HG03432 (cell line): ENCODE data around the gene ADGRF3.
"Not testable (repeated sequence)": the region's sequence is repeated elsewhere in the genome, so short reads cannot be mapped to it uniquely, and the experiment has no call there.

Experiments
- ATAC-seq: cut with Tn5 transposase; IDR thresholded peaks from one replicate; pipeline ENCODE4 v1.9.1; 2021; ENCODE audit warnings: mild to moderate bottlenecking, moderate library complexity; ENCODE audit not compliant: unreplicated experiment

The ADGRF3 gene, protein sequence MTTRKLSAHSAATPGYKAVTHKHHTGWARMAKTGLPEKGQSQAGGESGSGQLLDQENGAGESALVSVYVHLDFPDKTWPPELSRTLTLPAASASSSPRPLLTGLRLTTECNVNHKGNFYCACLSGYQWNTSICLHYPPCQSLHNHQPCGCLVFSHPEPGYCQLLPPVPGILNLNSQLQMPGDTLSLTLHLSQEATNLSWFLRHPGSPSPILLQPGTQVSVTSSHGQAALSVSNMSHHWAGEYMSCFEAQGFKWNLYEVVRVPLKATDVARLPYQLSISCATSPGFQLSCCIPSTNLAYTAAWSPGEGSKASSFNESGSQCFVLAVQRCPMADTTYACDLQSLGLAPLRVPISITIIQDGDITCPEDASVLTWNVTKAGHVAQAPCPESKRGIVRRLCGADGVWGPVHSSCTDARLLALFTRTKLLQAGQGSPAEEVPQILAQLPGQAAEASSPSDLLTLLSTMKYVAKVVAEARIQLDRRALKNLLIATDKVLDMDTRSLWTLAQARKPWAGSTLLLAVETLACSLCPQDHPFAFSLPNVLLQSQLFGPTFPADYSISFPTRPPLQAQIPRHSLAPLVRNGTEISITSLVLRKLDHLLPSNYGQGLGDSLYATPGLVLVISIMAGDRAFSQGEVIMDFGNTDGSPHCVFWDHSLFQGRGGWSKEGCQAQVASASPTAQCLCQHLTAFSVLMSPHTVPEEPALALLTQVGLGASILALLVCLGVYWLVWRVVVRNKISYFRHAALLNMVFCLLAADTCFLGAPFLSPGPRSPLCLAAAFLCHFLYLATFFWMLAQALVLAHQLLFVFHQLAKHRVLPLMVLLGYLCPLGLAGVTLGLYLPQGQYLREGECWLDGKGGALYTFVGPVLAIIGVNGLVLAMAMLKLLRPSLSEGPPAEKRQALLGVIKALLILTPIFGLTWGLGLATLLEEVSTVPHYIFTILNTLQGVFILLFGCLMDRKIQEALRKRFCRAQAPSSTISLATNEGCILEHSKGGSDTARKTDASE

DNA sequence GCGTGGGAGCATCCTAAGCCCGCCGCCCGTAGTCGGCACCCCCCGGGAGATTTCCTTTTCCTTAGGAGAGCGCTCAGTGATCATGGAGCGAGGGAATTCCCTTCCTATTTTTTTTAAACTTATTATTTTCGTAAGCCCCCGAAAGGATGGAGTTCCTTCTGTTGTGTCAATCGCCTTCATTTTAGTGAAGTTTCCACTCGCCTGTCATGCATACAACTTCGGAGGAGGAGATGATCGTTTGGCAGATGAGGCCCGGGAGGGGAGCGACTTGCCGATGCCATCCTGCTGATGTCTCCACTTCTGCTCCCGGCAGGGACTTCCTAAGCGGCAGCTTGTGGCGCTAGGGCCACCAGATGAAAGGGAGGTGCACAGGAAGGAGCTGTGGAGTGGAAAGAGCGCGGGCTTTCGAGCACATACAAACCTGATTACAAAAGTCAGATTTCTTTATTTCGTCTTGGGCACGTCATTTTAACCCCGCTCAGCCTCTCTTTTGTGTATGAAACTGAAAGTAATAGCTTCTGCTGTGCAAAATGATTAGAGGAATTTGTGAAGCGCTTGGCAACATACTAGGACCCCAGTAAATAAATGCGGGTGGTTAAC, at the start of gene ADGRF3:
Gene ADGRF3, minus strand, starts transcription at position 336 of the 600 bp plus-strand sequence. CDS start 555 bp downstream, outside the sequence.
- ATAC-seq, result peak; percentile 17

DNA sequence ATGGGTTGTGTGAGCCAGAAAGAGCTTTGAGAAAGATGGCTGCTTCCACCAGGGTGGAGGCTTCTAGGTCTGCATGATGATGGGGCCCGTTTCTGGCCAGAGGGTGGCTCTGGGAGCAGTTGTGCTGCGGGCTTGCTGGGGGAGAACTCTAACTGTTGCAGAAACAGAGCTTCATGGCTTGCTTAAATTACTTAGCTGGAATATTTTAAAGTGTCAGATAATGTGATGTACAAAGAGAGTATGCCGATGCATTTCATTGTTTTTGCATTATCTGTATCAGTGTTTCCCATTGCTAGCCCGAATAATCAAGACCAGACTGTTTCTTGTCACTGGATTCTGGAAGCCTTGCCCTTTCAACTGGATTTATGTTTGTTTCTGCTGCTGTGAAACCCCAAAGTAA, 48.8 kb upstream of the ADGRF3 start:
- ATAC-seq, result no peak

DNA sequence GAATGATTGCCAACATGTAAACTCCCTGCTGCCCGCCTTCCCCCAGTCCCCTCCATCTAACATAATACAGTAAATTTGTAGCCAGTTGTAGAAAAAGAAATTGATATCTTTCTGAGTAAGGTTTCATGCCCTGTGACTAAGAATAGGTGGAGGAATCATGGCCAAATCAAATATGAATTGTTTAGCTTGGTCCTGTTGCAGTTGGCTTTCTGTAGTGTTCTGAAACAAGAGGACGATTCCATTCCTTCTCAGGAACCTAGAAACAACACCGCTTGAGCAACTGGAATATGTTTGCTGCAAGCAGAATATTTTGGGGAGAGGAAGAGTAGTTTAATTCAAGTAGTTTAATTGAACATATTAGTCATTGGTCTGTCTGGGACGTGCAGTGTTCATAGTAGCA, 48.1 kb upstream of the ADGRF3 start:
- ATAC-seq, result no peak

DNA sequence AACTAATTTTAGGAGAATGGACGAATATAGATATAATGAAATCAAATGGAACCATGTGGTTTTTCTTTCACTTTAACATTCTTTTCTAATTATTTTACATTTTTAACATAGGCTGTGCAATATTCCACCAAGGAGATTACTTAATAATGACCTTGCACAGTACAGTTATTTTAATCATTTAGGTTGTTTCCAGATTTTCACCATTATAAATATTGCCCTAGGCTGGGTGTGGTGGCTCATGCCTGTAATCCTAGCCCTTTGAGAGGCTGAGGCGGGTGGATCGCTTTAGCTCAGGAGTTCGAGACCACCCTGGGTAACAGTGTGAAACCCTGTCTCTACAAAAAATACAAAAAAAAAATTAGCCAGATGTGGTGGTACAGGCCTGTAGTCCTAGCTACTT, 40.6 kb upstream of the ADGRF3 start:
- ATAC-seq, result no peak

DNA sequence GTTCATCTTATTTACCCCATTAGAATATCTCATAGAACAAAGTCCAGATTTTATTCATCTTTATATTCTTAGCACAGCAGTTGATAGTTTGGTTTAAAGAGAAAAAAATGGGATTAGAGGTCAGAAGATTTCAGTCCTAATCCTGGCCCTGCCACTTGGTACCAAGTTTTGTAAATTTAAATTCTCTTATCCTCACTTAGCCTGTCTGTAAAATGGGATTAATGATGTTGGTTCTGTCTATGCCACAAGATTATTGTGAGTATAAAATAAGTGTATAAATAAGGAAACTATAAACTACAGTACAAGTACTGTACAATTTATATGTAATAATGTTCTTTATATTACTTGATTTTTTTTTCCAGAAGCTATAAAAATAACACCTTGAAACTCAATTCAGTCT, 38.0 kb upstream of the ADGRF3 start:
- no peak for ATAC-seq

DNA sequence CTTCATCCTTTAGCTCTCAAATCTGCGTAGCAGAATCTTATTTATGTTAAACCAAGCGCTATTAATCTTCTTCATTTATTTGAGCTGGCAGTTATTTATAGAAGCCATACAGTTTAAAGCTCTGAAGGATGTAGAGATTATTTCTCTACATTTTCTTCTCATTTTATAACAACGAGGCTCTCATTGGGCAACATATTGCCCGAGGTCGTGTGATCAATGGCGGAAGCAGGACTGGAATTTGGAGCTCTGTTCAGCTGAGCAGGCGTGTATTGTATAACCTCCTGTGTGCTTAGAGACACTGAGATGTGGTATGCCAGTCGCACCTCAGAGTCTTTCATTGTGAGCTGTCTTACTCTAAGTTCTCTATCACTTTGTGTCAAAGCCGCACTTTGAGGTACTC, 37.6 kb upstream of the ADGRF3 start:
- no peak for ATAC-seq

DNA sequence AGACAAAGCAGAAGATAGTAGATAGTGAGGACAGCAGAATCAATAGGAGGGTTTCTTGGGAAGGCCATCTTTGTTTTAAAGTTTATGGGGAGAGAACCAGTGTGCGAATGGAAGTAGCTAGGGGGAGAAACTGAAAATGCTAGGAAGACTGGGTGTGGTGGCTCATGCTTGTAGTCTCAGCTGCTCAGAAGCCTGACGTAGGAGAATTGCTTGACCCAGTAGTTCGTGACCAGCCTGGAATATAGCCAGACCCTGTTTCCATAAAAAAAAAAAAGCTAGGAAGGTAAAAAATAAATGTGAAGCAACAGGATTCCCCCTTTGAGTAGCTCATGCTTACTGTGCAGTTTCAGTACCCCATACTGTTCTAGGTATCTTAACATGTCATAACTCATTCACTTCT, 36.0 kb upstream of the ADGRF3 start:
- ATAC-seq, result no peak

DNA sequence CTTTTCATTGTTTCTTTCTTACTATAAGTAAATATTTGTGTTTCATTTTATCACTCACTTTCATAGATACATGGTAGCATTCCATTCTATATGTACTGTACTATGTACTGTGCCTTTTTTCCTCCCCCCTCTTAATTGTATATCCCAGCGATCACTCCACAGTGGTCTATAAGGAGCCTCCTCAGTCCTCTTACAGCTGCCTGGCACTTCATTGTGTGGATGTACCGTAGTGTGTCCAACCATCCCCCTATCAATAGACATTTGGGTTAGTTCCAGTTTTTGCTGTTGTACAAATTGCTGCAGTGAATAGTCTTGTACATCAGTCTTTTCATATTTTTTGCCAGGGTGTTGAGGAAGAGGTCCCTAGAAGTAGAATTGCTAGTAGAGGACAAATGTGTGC, 33.7 kb upstream of the ADGRF3 start:
- ATAC-seq, result no peak

DNA sequence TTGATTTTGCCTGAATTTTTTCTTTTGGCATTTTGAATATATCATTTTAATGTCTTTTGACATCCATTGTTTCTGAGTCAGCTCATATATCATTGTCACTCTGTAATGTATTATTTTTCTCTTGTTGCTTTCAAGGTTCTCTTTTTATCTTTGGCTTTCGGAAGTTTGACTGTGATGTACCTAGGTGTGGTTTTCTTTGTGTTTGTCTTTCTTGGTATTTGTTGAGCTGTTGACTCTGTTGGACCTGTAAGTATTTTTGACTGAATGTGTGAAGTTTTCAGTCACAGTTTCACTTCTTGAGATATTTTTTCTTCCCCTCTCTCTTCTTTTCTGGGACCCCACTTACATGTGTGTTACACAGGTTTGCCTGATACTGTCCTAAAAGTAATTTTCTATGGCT, 30.2 kb upstream of the ADGRF3 start:
- ATAC-seq, result no peak

DNA sequence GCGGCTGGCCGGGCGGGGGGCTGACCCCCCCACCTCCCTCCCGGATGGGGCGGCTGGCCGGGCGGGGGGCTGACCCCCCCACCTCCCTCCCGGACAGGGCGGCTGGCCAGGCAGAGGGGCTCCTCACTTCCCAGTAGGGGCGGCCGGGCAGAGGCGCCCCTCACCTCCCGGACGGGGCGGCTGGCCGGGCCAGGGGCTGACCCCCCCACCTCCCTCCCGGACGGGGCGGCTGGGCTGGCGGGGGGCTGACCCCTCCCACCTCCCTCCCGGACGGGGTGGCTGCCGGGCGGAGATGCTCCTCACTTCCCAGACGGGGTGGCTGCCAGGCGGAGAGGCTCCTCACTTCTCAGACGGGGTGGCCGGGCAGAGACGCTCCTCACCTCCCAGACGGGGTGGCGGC, 24.3 kb upstream of the ADGRF3 start:
- ATAC-seq, result not testable (repeated sequence)

DNA sequence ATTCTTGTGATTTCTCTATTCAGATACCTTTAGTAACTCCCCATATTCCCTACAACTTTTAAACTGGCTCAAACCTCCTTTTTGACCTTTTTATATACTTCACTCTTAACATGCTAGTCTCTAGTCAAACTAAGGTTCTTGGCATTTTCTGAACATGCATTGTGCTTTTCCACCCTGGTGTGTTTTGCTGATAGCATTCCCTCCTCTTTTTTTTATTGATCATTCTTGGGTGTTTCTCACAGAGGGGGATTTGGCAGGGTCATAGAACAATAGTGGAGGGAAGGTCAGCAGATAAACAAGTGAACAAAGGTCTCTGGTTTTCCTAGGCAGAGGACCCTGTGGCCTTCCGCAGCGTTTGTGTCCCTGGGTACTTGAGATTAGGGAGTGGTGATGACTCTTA, 23.1 kb upstream of the ADGRF3 start:
- not testable (repeated sequence) for ATAC-seq

DNA sequence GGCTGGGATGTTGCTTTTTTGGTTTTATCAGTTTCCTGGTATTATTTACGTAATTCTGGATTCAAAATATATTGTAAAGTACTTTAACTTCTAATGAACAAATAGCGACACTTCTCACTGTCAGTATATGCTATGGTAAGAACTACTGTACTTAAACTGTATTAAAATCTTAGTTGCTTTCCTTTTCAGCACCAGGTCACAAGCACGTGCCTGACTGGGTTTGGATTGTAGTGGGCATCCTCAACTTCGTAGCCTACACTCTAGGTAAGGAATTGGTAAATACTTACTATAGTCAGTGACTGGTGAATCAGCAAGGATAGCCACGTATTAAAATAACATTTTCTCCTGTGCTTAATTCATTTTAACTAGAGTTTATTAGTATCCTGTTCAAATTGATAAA, 20.4 kb upstream of the ADGRF3 start:
- no peak for ATAC-seq

DNA sequence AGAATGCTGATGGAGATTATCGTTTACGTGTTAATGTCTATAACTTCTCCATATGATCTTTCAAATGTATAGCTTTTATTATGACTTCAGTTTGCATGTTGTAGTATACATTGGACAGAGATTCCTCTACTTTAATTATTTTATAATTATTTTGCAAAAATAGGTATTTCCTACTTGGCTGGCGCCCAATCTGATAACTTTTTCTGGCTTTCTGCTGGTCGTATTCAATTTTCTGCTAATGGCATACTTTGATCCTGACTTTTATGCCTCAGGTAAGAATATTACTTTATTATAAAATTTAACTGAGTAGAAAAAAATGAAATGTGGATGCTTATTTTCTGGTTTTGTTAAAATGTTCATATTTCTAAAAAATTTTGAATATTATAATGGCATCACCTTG, 18.1 kb upstream of the ADGRF3 start:
- ATAC-seq, result no peak

DNA sequence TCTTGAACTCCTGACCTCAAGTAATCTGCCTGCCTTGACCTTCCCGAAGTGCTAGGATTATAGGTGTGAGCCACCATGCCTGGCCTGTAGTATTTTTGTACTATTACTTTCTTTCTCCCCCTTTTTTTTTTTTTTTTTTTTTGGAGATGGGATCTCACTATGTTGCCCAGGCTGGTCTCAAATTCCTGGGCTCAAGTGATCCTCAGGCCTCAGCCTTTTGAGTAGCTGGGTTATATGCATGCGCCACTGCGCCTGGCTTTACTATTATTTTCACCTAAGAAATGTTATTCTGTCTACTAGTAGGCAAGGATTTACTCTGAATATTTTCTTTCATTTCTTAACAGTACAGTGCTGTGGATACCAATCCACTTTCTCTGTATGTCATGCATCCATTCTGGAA, 17.4 kb upstream of the ADGRF3 start:
- no peak for ATAC-seq

DNA sequence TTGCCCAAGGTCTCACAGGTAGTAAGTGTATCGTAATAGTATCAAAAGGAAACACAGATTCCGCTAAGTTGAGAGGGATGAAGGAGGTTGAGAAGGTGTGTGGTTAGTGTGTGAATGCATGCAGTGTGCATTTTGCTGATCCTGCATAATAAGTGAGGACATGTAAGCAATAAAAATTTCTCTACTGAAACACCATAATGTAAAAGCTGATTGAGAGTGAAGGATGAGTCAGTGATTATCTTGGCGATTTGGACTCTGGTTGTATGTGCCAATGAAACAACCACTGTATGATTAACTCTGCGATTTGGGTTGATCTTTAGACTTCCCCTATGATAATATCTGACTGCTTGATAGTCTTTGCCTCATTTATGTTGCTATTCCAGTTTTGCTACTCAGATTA, 16.7 kb upstream of the ADGRF3 start:
- ATAC-seq, result no peak

DNA sequence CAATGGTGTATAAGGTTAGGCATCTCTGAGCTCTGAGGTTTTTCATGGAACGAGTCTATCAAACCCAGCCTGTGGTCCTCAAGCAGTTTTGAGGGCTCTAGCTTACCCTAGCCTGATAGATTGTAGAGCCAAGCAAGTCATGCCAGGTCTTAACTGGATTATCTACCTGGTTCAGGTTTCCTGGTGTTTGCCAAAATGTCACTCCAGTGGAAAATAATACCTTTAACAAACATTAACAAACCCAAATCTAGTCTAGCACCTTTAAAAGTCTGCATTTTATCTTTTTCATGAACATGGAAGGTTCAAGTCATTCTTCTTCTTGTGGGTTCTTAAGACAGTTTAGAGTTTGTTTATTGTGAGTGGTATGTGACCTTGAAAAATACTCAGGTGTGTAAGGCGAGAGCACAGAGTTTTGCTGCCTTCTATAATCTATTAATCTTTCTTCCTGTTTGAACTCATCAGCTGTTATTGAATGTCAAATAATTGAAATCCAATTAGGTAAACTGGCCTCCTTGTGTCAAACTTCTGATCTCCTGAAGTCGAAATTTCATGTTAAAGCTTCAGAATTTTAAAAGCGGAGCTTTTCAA, 13.4 kb upstream of the ADGRF3 start:
- no peak for ATAC-seq

DNA sequence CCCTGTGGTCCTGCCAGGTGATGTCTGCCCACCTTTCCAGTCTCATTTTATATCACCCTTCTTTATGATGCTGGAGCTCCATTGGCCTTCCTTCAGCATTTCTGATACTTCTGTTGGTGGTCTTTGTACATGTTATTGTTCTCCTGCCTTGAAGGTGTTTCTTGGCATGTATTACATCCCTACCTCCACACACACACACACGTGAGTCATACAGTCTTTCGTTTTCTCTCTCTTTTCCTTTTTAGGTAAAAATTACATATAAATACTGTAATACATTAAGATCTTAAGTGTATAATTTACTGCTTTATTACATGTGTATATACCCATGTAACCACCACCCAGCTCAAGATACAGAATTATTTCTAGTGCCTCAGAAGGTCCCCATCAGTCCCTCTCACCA, 10.2 kb upstream of the ADGRF3 start:
- no peak for ATAC-seq

DNA sequence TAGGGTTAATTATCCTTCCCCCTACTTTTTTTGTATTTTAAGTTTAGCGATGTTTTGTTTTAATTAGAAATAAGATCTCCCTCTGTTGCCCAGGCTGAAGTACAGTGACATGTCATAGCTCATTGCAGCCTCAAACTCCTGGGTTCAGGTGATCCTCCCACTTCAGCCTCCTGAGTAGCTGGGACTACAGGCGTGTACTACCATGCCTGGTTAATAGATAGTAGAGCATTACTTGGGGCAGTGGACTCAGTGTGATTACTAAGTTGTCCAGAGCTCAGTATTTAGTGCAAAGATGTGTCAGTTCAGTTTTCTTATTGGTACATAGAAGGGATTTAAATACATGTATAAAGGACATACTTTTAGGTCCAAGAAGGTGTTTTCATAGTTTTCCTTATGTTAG, 9.5 kb upstream of the ADGRF3 start:
- ATAC-seq, result no peak

DNA sequence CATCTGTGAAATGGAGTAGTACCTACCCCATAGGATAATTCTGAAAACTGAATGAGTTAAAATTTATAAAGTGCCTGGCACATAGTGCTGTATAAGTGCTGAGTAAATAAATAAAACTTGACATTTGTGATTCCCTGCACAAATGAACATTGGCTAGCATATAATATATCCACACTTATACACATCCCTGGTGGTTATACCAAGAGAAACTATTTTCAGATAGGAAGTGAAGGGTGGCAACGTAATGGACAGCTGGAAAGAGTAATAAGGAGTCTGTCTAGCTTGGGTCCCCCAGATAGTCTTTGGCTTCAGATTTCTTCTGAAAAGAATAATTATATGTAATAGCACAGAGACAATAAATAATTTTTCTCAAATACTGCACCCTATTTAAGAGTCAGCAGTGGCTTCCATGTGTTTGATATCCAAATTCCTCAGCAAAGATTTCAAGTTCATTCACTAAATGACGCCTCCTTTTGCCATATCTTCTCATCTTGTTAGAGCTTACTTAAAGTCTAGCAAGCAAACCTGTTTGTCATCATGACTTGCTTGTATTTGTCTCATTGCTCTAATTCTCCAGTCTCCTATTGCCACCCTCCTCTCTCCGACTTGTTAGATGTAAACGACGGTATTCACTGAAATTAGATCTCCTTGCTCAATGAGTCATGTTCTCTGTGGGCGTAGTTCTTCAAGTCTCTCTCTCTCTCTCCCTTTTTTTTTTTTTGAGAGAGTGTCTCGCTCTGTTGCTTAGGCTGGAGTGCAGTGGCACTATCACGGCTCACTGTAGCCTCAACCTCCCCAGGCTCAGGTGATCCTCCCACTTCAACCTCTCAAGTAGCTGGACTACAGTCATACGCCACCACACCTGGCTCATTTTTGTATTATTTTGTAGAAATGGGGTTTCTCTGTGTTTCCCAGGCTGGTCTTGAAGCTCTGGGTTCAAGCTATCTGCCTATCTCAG, 8.7 kb upstream of the ADGRF3 start:
- ATAC-seq, result no peak

DNA sequence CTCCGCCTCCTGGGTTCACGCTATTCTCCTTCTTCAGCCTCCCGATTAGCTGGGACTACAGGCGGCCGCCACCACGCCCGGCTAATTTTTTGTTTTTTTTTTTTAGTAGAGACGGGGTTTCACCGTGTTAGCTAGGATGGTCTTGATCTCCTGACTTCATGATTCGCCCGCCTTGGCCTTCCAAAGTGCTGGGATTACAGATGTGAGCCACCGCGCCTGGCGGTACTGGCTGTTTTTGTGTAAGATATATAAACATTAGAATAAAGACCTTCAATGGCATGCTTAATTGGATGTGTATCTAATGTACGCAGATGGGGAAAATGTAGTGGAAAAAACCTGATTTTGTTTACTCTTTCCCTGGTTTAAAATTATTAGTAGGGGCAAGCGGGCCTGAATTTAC, 7.9 kb upstream of the ADGRF3 start:
- ATAC-seq, result not testable (repeated sequence)
